Measurements from ENCODE around the gene HOXC12.

HOXC12 gene

DNA sequence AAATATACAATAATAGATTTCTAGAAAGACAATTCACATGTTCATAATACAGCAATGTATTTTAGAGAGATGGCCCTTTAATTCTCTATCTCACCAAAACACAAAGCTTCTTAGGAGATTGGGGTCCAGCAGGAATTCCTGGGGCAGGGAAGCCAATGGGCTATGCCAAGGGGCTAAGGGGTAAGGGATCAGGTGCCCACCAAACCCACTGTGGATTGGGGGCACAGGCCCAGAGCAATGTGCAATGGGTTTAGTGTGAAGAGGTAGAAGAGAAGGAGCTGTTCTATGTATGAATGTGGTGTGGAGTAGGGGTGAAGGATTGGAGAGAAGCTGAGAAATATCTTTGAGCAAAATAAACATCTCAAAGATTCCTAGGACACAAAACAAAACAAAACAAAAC is 13.5 kb upstream of the HOXC12 start:
- no peak for DNase-seq

DNA sequence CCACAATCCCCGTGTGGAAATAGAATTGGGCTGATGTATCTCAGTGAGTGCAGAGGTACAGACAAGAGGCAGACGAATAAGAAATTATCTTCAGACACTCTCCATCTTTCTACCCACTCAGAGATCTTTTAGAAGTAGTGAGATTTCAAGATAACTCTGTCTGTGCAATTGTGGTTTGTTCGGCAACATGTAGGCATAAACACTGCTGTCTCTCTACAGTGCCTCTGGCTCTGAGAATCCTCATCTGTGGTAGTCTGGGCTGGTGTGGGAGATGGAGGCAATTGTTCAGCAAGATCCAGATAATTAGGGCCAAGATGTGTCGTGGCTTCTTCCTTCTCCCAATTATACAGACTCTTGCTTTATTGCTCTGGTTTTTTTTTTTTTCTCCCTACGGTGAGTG is 13.0 kb upstream of the HOXC12 start:
- DNase-seq, result no peak

DNA sequence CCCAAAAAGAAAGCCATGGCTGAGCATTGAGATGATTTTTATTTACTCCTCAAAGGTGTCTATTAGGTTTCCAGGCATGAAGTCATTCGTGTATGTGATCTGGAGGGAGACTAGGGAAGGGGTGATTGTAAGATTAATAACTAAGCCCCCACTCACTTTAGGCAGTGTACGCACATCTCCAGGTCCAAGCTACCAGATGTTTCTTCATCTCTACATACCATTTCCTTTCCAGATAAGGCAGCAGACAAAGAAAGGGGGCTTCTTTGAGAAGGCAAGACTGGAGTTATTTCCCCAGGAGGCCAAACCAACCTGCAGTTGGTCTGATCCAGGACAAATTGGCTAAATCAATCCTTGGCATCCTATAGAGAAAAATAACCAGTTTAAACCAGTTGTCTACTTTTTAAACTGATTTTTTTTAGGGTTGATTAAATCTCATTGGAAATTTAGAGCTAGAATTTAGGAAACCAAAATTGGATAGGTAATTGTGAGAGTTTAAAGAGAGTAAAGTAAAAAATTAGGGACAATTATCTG is 12.2 kb upstream of the HOXC12 start:
- no peak for DNase-seq

DNA sequence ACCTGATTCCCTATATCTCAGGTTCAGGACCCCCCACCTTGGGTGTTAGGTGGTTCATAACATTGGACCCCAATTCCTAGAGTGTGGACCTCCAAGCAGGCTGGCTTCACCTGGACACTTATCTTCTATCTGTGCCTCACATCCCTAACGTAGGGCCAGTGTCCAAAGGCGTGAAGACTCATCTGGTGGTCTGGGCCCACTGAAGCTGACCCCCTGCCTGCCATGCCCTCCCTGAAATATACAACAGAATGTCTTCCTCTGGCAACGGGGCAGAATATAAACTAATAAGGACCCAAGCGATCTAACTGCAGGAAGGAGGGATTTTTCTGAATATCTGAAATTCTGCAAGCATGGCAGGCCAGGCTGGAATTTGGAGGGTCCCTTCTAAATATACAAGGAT is 10.5 kb upstream of the HOXC12 start:
- no peak for DNase-seq

DNA sequence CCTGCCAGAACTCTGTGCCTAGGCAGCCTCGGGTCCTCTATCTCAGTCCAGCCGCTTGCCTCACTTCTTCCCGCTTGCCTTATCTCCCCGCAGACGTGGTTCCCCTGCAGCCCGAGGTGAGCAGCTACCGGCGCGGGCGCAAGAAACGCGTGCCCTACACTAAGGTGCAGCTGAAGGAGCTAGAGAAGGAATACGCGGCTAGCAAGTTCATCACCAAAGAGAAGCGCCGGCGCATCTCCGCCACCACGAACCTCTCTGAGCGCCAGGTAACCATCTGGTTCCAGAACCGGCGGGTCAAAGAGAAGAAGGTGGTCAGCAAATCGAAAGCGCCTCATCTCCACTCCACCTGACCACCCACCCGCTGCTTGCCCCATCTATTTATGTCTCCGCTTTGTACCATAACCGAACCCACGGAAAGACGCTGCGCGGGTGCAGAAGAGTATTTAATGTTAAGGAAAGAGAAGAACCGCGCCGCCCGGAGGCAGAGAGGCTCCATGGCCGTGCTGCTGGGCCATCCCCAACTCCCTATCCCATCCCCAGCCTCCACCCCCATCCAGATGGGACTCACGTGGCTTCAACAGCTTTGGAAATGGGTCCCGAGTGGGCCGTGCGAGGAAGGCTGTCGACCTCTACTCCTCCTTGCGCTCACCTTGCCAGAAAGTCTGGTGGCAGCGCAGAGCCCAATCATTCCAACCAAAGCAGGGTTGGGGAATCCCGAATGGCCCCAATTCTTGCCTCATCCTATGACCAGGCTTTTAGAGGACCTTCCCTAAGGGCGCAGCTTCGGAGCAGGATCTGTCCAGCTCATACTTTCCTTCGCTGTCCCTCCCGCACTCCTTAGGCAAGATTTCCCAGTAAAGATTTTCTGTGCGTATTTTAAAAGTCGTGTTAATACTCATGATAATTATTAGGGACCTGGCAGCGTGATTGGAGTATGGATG is 9.5 kb upstream of the HOXC12 start:
- DNase-seq, result no peak

DNA sequence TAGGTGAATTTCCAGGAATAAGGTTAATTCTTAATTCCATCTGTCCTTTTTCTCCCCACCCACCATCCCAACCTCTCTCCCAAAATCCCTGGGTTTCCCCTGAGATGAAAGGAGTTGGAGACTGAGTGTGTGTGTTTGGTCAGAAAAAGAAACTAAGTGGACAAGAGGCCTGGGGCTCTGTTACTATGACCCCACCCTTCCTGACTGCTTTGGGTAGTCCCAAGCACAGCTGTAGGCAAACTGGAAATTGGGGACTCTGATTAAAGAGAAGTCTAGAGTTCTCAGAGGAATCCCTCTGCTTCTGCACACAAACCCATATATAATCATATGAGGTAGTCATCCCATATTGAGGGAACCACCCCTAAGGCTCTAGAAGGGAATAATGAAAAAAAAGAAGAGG is 7.0 kb upstream of the HOXC12 start:
- DNase-seq, result no peak

DNA sequence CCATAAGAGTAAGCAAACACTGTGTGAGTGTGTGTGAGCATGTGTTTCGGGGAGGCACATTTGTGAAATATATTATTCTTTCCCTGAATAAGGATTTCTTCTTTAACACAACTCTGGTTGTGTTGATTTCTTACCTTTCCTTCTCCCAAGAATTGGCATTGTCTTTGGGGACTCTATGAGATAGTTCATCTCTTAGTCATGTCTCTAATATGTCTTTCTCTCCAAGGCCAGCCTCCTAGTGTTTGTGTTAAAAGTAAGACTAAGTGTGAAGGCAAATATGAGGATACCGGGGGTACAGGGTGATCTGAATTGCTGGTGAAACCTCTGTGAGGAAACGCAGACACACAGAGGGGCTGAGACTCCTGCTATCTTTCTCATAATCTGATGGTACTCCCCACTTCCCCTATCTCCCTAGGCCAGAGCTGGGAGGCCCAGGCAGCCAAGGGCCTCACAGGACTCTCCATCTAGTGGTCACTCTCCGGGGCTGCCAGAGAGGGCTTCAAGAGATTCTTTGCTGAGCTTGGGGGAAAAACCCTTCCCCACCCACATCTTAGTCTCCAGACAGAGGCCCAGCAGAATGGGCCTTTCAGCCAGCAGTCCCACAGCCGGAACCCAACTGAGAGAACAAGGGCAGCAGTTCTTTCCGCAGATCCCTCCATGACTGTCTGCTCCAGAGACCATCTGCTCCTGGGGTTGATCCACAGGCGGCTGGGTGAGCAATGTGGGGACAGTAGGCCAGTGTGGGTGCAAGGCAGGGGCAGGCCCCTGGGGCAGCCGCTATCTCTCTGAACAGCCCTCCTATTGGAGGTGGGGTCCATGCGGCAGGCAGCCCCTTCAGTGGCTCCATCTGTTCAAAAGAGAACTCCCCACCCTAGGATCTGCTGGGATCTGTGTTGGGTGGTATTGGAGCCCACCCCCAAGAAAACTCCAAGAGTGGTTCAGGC is 5.8 kb upstream of the HOXC12 start:
- DNase-seq, result no peak

DNA sequence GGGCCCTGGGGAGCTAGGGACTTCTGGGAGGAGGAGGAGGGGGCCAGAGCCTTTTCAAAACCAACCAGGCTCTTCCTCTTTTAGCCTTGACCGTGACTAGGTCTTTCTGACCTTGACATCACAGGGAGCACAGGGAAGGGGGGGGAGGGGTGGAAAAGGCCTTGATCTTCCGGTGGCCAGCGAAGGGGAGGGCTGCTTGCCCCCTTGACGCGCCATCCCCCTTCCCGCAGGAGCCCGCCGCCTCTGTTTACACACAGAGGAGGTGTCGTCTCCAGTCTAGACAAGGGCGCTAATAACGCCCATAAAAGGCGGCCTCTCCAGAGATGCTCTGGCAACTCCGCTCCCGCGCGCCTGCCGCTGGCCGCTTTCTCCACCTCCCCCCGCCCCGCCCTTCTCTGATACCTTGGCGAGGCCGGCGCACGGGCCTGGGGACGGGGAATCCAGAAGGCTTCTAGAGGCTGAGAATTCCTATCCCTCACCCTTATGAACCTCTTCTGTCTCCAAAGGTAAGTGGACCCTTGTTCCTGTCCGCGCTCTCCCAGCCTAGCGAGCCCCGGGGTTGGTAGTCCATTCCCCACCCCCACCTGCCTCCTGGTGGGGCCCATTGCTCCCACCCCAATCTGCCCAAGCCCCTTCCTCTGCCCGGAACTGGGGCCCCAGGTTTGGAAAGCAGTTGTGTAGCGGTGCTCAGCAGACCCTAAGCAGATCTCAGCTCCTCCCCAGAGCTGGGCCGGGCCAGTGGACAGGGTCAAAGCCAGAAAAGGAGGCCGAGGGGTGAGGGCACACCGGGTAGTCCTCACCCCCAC is 4.9 kb upstream of the HOXC12 start:
- DNase-seq, result no peak

DNA sequence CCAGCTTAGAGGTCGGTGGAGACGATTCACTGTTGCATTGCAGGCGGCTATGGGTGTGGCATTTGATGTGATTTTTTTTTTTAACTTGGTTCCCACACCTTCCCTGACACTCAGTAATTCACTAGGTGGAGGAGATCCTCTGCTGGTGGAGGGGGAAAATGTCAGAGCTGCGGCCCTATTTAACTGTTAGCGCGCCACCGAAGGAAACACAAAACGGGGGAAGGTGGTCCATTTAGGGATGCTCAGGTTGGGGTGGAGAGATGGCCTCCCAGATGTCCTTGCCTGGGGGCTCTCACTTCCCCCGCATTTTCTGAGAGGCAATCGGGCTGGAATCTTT is 4.3 kb upstream of the HOXC12 start:
- DNase-seq, result no peak

DNA sequence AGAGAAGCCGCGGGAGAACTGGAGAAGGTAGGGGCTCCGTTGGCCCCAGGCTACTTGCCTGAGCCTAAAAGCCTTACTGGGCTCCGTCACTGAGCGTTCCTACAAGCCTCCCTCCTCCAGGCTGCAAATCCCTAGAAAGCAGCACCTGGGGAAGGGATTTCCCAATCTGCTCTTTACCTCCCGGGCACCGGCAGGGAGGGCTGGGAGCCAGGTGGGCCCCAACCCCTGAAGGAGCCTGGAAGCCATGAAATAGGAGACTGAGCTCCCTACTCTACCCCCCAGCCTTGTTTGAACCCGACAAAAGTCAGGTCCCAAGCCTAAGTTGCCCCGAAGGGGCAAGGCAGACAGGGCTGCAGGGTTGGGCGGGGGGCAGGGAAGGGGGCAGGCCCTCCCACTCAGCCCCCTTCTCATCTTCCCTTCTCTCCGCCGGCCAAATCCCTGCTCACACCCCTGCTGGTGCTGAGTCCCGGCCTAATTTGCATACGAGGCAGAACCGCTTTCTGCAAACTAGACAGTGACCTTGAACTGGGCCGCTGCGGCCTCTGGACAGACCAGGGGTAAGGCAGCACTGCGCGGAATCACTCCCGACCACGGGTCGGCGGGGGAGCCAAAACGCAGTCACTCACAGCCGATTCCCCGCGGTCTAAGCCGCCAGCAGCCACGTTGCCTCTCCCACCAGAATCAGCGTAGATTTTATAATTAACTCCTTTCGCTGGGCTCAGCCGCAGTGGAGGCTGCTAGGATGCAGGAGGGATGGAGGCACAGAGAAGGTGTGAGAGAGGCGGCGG is 3.7 kb upstream of the HOXC12 start:
- no peak for DNase-seq

DNA sequence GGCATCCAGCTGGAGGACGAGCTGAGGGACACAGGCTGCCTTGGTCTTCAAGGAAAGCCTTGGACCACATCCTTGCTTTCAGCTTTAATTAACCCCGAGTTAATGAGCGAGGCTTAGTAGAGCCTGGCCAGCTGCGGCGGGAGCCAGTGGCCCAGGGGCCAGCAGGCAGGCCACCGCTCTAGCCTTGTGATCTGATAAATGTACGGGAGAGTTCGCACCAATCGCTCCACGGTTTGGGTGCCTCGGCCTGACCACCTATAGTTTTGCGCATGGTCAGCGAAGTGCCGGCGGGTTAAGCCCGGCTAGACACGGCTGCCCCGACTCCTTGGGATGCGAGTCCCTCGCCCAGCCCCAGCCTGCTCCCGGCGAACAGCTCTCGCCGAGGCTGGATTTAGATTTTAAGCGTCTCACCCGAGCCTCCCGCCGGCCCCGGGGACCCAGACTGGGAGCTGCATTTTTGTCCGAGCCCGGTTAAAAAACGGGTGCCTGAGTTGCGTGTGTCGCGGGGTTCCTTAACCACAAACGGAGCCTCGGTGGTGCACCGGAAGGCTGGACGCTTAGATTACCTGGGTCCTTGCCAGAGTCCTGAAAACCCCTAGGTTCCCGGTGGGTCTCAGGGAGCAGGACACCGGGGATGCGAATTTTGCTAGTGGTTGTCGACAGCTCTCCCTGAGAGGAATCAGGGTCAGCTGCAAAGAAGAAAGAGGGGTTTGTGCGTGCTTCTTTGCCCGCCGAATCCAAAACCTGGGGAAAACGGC is 2.9 kb upstream of the HOXC12 start:
- DNase-seq, result no peak

DNA sequence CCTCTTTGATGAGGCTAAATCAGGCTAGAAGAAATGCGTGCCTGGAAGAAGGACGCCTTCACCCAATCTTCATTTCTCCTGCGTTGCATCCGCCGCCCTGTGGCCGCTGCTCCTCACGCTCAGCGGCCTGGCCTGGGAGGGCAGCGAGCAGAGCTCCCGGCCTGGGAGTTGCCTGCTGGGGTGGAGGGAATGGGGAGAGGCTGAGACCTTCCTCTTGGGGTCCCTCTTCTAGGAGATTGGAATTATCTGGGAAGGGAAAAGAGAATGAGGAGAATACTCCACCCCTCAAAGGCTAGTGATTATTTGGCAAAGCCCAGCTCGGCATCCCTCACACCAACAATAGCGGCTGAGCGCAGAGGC is 2.4 kb upstream of the HOXC12 start:
- DNase-seq, result no peak

DNA sequence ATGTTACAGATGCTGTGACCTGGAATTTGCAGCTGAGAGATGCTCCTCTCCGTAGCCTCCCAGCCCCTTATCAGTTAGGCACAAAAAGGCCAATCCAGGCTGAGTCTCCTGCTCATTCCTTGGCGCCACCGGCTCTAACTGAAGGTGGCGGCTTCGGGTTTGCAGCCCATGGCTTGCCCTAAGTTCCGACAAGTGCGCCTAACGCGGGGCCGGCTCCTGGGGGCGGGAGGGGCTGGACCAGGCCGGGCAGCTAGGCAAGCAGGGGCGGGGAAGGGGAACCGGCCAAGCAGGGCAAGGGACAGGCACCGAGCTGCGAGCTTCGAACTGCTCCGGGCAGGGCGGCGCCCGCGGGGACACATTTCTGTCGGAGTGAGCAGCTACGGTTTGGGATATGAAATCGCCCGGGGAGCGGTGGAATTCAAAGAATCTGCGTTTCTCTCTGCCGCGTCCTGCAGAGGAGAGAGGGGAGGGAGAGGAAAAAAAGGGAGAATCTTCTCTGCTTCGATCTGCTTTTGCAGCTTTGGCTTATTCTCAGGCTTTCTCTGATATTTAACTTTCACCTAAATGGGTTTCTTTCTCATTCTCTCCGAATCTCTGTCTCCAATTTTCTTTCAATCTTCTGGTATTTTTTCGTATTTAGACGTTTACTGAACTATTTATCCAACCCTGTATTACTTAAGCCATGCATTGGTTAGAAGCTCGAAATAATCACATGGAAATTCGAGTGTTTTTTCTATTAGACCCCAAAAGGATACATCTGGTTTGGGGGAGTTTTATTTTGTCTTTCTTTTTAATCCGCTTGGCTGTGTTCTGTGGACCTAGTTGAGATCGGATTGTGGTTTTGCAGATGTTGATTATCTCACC is 1.6 kb upstream of the HOXC12 start:
- no peak for DNase-seq

DNA sequence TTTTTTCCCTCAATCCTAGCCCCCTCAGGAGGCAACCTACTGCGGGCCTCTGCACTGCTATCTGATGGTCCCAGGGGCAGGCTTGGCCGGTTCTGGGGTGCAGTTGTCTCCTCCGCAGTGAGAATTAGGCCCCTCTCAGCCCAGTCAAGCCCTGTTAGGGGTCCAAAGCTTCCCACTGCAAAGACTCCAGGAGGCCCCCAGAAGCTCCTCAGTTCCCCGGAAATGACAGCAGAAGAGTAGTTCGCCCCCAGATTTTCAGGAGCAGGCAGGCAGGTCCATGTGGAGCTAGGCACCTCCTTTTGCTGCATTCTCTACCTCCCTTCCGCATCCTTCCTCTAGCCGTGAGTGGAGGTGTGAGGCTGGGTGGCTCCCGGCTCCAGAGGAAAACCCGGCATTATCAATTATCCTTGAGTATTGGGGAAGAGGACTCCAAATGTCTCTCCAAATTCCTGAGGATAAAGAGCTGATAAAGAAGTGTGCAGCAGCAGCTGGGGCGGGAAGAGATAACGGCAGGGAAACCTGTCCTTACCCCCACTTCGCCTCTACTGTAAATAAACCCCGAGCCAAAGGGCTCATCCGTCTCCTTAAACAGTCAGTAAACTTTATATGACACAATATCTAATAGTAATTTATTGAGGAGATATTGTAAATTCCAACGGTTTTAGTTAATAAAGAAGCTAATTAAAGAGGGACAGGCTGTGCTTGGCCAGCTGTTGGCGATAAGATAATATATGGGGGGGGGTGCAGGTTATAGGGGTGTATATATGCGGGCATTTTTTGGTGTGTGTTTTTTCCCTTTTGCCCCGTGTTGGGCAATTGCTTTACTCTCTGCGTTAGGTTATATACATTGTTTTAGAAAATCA is 641 bp upstream of the HOXC12 start:
- no peak for DNase-seq

DNA sequence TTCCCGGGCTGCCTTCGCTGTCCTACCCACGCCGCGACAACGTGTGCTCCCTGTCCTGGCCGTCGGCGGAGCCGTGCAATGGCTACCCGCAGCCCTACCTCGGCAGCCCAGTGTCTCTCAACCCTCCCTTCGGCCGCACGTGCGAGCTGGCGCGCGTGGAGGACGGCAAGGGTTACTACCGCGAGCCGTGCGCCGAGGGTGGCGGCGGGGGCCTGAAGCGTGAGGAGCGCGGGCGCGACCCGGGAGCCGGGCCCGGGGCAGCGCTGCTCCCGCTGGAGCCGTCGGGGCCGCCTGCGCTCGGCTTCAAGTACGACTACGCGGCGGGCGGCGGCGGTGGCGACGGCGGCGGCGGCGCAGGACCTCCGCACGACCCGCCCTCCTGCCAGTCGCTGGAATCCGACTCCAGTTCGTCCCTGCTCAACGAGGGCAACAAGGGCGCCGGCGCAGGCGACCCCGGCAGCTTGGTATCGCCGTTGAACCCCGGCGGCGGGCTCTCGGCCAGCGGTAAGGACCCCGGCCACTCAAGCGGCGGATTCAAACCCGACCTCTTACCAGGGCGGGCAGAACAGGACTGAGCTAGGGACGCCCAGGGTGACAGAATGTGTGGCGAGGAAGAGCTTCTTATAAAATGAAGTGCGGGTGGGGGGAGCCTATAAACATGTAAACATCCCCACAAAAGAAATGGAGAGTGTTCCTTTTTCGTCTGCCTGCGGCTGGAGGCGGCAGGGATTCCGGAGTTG is 503 bp downstream of the HOXC12 start:
- DNase-seq, result no peak

DNA sequence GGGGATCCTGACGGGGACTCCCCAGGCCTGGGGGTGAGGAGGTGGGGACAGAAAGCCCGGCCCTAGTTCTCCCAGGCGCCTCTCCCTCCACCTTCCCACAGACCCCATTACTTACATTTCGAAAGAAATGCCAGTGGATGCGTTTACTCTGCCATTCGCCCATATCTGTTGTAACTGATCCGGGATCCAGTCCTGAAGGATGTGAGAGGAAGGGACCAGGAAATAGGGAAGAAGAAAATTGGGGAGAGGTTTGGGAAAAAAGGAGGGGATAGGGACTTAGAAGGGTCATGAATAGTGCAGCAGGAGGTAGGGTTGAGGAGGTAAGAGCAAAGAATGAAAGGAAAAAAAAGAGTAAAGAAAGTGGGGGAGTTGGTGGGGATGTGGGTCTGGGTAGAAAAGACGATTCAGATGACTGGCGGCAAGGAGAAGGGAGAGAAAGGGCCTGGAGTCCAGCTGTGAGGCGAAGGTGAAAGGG is 1.1 kb downstream of the HOXC12 start:
- DNase-seq, result no peak

DNA sequence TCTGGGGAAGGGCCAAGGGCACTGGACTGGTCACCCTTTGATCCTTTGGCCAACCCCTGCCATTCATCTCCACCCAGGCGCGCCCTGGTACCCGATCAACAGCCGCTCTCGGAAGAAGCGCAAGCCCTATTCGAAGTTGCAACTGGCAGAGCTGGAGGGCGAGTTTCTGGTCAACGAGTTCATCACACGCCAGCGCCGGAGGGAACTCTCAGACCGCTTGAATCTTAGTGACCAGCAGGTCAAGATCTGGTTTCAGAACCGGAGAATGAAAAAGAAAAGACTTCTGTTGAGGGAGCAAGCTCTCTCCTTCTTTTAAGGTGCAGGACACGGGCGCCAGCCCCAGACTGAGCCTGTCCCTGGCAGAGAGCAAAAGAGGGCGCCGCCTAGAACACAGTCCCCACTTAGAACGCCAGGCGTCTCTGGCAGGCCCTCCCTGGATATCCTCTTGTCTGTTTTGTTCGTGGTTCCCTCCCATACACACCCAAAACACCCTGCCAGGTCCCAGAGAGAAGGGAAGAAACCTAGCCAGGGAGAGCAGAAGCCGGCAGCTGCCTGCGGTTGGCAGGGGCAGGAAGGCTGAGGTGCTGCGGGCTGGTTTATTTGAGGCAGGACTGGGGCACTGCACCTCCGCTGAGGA is 1.7 kb downstream of the HOXC12 start:
- no peak for DNase-seq
